ENCODE measurements around the gene LARGE1.

DNA sequence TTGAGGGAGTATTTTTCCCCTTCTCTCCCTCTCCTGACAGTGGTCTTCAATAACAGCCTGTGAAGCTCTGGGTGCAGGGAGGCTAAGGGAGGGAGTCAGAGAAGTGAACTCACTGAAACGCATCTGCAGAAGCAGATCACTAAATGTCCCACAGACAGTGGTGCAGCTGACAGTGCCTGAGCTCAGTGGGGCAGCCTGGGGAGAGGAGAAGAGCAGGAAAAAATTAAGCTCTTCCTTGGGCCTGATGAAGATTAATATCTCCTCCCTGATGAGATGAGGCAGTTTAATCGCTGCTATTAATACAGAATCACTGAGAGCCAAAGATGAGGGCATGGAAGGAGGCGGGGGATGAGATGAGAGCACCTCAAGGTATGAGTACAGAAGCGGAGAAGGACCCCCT, 180.8 kb downstream of the LARGE1 start:
- TF ChIP-seq, protein P1, sequence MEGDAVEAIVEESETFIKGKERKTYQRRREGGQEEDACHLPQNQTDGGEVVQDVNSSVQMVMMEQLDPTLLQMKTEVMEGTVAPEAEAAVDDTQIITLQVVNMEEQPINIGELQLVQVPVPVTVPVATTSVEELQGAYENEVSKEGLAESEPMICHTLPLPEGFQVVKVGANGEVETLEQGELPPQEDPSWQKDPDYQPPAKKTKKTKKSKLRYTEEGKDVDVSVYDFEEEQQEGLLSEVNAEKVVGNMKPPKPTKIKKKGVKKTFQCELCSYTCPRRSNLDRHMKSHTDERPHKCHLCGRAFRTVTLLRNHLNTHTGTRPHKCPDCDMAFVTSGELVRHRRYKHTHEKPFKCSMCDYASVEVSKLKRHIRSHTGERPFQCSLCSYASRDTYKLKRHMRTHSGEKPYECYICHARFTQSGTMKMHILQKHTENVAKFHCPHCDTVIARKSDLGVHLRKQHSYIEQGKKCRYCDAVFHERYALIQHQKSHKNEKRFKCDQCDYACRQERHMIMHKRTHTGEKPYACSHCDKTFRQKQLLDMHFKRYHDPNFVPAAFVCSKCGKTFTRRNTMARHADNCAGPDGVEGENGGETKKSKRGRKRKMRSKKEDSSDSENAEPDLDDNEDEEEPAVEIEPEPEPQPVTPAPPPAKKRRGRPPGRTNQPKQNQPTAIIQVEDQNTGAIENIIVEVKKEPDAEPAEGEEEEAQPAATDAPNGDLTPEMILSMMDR (IDR thresholded peaks at IDR 0.05 in 2 of 3, conservative IDR thresholded peaks at IDR 0.05 in 1 of 3; ENCODE audit: borderline replicate concordance in 1 of 3, insufficient read depth in 1 of 3, low read depth in 2 of 3, low read length in 2 of 3), result no peak
- no peak for TF ChIP-seq EZH2phosphoT487 (IDR thresholded peaks at IDR 0.05; ENCODE audit: borderline replicate concordance)
